ENCODE data around the gene APLP1. TPM values are rescaled to one million over a fixed set of nuclear protein-coding genes. Genes with fewer than 3 reads are reported as not detected.

APLP1 gene
- total and polyA plus RNA-seq, 12 donors: 2.7 to 63.5 (median 24.9) TPM

GRCh38 chr19:35919306-35919705 is 50.9 kb downstream of the APLP1 start:
- 90 to 92% methylated on average over 11 of the region's 11 CpGs for WGBS, 2 donors
- no peak overlapping the region for H3K27ac ChIP-seq
- H3K9me3 ChIP-seq: no peaks in the 10 kb centered on the region
- no peak for DNase-seq
- H3K27me3 ChIP-seq: peaks cover 0 to 15% (median 0%) of the 10 kb centered on the region in 7 donors
- H3K4me3 ChIP-seq: no peak overlapping the region
- no peaks in the 10 kb centered on the region for H3K36me3 ChIP-seq
- intact Hi-C loops (cut with DNase I): no loop called here
- ATAC-seq: no peak
- H3K4me1 ChIP-seq: peaks cover 0 to 11% (median 0%) of the 10 kb centered on the region in 9 donors
- TF ChIP-seq, protein P1, sequence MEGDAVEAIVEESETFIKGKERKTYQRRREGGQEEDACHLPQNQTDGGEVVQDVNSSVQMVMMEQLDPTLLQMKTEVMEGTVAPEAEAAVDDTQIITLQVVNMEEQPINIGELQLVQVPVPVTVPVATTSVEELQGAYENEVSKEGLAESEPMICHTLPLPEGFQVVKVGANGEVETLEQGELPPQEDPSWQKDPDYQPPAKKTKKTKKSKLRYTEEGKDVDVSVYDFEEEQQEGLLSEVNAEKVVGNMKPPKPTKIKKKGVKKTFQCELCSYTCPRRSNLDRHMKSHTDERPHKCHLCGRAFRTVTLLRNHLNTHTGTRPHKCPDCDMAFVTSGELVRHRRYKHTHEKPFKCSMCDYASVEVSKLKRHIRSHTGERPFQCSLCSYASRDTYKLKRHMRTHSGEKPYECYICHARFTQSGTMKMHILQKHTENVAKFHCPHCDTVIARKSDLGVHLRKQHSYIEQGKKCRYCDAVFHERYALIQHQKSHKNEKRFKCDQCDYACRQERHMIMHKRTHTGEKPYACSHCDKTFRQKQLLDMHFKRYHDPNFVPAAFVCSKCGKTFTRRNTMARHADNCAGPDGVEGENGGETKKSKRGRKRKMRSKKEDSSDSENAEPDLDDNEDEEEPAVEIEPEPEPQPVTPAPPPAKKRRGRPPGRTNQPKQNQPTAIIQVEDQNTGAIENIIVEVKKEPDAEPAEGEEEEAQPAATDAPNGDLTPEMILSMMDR (IDR thresholded peaks at IDR 0.05): no peak

DNA sequence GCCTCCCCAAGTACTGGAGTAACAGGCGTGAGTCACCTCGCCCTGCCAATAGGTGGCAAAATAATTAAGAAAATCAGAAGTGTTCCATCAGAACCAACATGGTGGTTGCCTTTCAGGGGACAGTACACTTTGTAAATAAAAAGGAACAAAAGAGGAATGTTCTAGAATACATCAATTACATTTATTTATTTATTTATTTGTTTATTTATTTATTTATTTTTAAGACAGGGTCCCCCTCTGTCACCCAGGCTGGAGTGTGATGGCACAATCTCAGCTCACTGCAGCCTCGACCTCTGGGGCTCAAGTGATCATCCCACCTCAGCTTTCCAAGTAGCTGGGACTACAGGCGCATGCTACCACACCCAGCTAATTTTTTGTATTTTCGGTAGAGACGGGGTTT is 52.6 kb downstream of the APLP1 start:
- intact Hi-C loops (cut with DNase I): no loop called here
- DNase-seq (no peak), ATAC-seq (no peak)
- peaks cover 0 to 21% (median 5%) of the 10 kb centered on the region in 7 donors for H3K27me3 ChIP-seq
- no peak overlapping the region for H3K27ac ChIP-seq
- H3K9me3 ChIP-seq: peaks cover 0 to 13% (median 0%) of the 10 kb centered on the region in 11 donors
- H3K36me3 ChIP-seq: no peaks in the 10 kb centered on the region
- no peaks in the 10 kb centered on the region for H3K4me1 ChIP-seq
- WGBS, 2 donors: 82 to 88% methylated on average over 6 of the region's 6 CpGs
- TF ChIP-seq, protein P1 (IDR thresholded peaks at IDR 0.05): no peak
- H3K4me3 ChIP-seq: no peak overlapping the region

DNA sequence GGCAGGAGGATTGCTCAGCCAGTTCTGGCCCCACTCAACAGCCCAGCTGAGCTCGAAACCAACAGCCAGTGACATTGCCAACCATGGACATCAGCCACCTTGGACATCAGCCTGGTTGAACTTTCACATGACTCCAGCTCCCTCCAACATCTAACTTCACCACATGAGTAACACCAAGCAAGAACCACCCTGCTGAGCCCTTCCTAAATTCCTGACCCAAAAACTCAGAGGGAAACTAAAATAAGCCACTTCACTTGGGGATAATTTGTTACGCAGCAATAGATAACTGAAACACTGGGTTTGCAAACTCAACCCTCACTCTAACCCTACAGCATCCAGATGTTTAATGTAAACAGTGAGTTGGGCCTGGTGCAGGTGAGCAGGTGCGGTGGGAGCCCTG is 57.1 kb downstream of the APLP1 start:
- TF ChIP-seq, protein P1 (IDR thresholded peaks at IDR 0.05): no peak
- Histone ChIP-seq H3K4me3 (no peak overlapping the region), H3K36me3 (no peaks in the 10 kb centered on the region), H3K27ac (no peak overlapping the region), H3K4me1 (peaks cover 0 to 20% (median 0%) of the 10 kb centered on the region in 9 donors), H3K9me3 (peaks cover 0 to 14% (median 0%) of the 10 kb centered on the region in 11 donors), H3K27me3 (peaks cover 0 to 18% (median 0%) of the 10 kb centered on the region in 7 donors)
- ATAC-seq (no peak), DNase-seq (no peak)
- WGBS, 2 donors: 83 to 88% methylated on average over 3 of the region's 3 CpGs
- intact Hi-C loops (cut with DNase I): no loop called here

DNA sequence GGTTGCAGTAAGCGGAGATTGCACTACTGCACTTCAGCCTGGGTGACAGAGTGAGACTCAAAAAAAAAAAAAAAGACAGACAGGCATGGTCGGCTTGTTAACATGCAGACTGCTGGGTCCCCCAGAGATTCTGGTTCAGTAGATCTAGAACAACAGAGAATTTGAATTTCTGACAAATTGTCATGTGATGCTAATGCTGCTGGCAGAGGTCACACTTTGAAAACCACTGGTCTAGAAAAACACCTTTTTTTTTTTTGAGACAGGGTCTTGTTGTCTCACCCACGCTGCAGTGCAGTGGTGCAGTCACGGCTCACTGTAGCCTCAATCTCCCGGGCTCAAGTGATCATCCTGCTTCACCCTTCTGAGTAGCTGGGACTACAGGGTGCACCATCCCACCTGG is 60.1 kb downstream of the APLP1 start:
- Histone ChIP-seq H3K27ac (peak overlapping the region in 1 of 10 donors; percentile 88), H3K4me1 (peaks cover 0 to 33% (median 4%) of the 10 kb centered on the region in 9 donors), H3K4me3 (no peak overlapping the region), H3K36me3 (no peaks in the 10 kb centered on the region), H3K27me3 (peaks cover 0 to 18% (median 0%) of the 10 kb centered on the region in 7 donors), H3K9me3 (peaks cover 0 to 14% (median 0%) of the 10 kb centered on the region in 11 donors)
- TF ChIP-seq, protein P1 (IDR thresholded peaks at IDR 0.05): no peak
- WGBS, 2 donors: 81 to 83% methylated on average over 5 of the region's 5 CpGs
- DNase-seq (no peak), ATAC-seq (no peak)
- intact Hi-C loops (cut with DNase I): no loop called here

Other genes starting within 250 kb of the APLP1 start
- 10 to 100 TPM; 43.5 to 57.8 (median 53.2) TPM for gene RBM42, start 239.5 kb upstream of the APLP1 start, total RNA-seq
- 10 to 100 TPM; 76.3 to 93.1 TPM for gene RBM42, start 239.5 kb upstream of the APLP1 start, polyA plus RNA-seq
- gene ETV2, start 226.8 kb upstream of the APLP1 start, total RNA-seq: under 1 TPM in 4 of 10 donors, not detected in 6; 0.26 to 0.55 (median 0.28) TPM
- gene ETV2, start 226.8 kb upstream of the APLP1 start, polyA plus RNA-seq: 1 to 10 TPM in 1 of 2 donors, under 1 TPM in 1; 0.59 to 1.5 TPM
- gene COX6B1, start 220.3 kb upstream of the APLP1 start, total RNA-seq: 1,000 to 10,000 TPM; 1,085 to 1,585 (median 1,381) TPM
- gene COX6B1, start 220.3 kb upstream of the APLP1 start, polyA plus RNA-seq: 1,000 to 10,000 TPM; 2,189 to 5,346 TPM
- under 1 TPM in 1 of 10 donors, not detected in 9; 0.38 TPM for gene UPK1A, start 202.1 kb upstream of the APLP1 start, total RNA-seq
- under 1 TPM in 1 of 2 donors, not detected in 1; 0.03 TPM for gene UPK1A, start 202.1 kb upstream of the APLP1 start, polyA plus RNA-seq
- under 1 TPM in 1 of 10 donors, not detected in 9; 0.12 TPM for gene ZBTB32, start 164.0 kb upstream of the APLP1 start, total RNA-seq
- gene ZBTB32, start 164.0 kb upstream of the APLP1 start, polyA plus RNA-seq: under 1 TPM in 1 of 2 donors, not detected in 1; 0.03 TPM
- 10 to 100 TPM; 10.8 to 19.2 (median 14.6) TPM for gene KMT2B, start 150.6 kb upstream of the APLP1 start, total RNA-seq
- 10 to 100 TPM; 15.0 to 28.7 TPM for gene KMT2B, start 150.6 kb upstream of the APLP1 start, polyA plus RNA-seq
- 10 to 100 TPM in 1 of 10 donors, 1 to 10 TPM in 9; 1.1 to 17.1 (median 2.3) TPM for gene IGFLR1, start 126.1 kb upstream of the APLP1 start, total RNA-seq
- 10 to 100 TPM in 1 of 2 donors, 1 to 10 TPM in 1; 6.6 to 13.3 TPM for gene IGFLR1, start 126.1 kb upstream of the APLP1 start, polyA plus RNA-seq
- 10 to 100 TPM; 17.4 to 35.1 (median 20.3) TPM for gene U2AF1L4, start 123.2 kb upstream of the APLP1 start, total RNA-seq
- gene U2AF1L4, start 123.2 kb upstream of the APLP1 start, polyA plus RNA-seq: 10 to 100 TPM; 11.5 to 57.7 TPM
- 10 to 100 TPM; 34.8 to 70.7 (median 44.9) TPM for gene PSENEN, start 122.9 kb upstream of the APLP1 start, total RNA-seq
- gene PSENEN, start 122.9 kb upstream of the APLP1 start, polyA plus RNA-seq: 100 to 1,000 TPM in 1 of 2 donors, 10 to 100 TPM in 1; 69.3 to 149 TPM
- 1 to 10 TPM; 4.0 to 9.3 (median 4.8) TPM for gene LIN37, start 120.0 kb upstream of the APLP1 start, total RNA-seq
- 10 to 100 TPM; 25.2 to 29.4 TPM for gene LIN37, start 120.0 kb upstream of the APLP1 start, polyA plus RNA-seq
- 1,000 to 10,000 TPM in 5 of 10 donors, 100 to 1,000 TPM in 5; 448 to 1,269 (median 1,031) TPM for gene HSPB6, start 111.5 kb upstream of the APLP1 start, total RNA-seq
- gene HSPB6, start 111.5 kb upstream of the APLP1 start, polyA plus RNA-seq: 100 to 1,000 TPM; 387 to 822 TPM
- 10 to 100 TPM in 5 of 10 donors, 1 to 10 TPM in 5; 7.0 to 14.7 (median 9.7) TPM for gene PROSER3, start 110.4 kb upstream of the APLP1 start, total RNA-seq
- 1 to 10 TPM; 5.5 to 9.7 TPM for gene PROSER3, start 110.4 kb upstream of the APLP1 start, polyA plus RNA-seq
- 1 to 10 TPM; 1.3 to 9.5 (median 5.6) TPM for gene ARHGAP33, start 93.0 kb upstream of the APLP1 start, total RNA-seq
- 10 to 100 TPM in 1 of 2 donors, 1 to 10 TPM in 1; 2.2 to 10.1 TPM for gene ARHGAP33, start 93.0 kb upstream of the APLP1 start, polyA plus RNA-seq
- not detected for gene PRODH2, start 55.7 kb upstream of the APLP1 start, total RNA-seq
- not detected for gene PRODH2, start 55.7 kb upstream of the APLP1 start, polyA plus RNA-seq
- gene NPHS1, start 16.1 kb upstream of the APLP1 start, total RNA-seq: under 1 TPM in 2 of 10 donors, not detected in 8; 0.07 to 0.12 TPM
- gene NPHS1, start 16.1 kb upstream of the APLP1 start, polyA plus RNA-seq: not detected
- gene KIRREL2, start 11.7 kb upstream of the APLP1 start, total RNA-seq: under 1 TPM in 2 of 10 donors, not detected in 8; 0.12 to 0.35 TPM
- gene KIRREL2, start 11.7 kb upstream of the APLP1 start, polyA plus RNA-seq: not detected
- gene NFKBID, start 32.0 kb downstream of the APLP1 start, total RNA-seq: 1 to 10 TPM in 9 of 10 donors, under 1 TPM in 1; 0.66 to 7.8 (median 3.7) TPM
- gene NFKBID, start 32.0 kb downstream of the APLP1 start, polyA plus RNA-seq: 1 to 10 TPM; 2.3 to 4.8 TPM
- gene HCST, start 34.0 kb downstream of the APLP1 start, total RNA-seq: 10 to 100 TPM in 1 of 10 donors, 1 to 10 TPM in 9; 1.7 to 22.8 (median 4.5) TPM
- 10 to 100 TPM; 10.6 to 17.6 TPM for gene HCST, start 34.0 kb downstream of the APLP1 start, polyA plus RNA-seq
- 100 to 1,000 TPM in 1 of 10 donors, 10 to 100 TPM in 6, 1 to 10 TPM in 3; 8.4 to 122 (median 18.2) TPM for gene TYROBP, start 39.7 kb downstream of the APLP1 start, total RNA-seq
- gene TYROBP, start 39.7 kb downstream of the APLP1 start, polyA plus RNA-seq: 10 to 100 TPM; 23.9 to 60.9 TPM
- 1 to 10 TPM; 3.4 to 9.6 (median 5.8) TPM for gene LRFN3, start 67.8 kb downstream of the APLP1 start, total RNA-seq
- 1 to 10 TPM; 3.7 to 8.2 TPM for gene LRFN3, start 67.8 kb downstream of the APLP1 start, polyA plus RNA-seq
- 10 to 100 TPM in 5 of 10 donors, 1 to 10 TPM in 5; 7.3 to 13.4 (median 10.2) TPM for gene SDHAF1, start 126.6 kb downstream of the APLP1 start, total RNA-seq
- 10 to 100 TPM in 1 of 2 donors, 1 to 10 TPM in 1; 7.7 to 26.6 TPM for gene SDHAF1, start 126.6 kb downstream of the APLP1 start, polyA plus RNA-seq
- under 1 TPM in 3 of 10 donors, not detected in 7; 0.26 to 0.62 (median 0.42) TPM for gene SYNE4, start 140.2 kb downstream of the APLP1 start, total RNA-seq
- under 1 TPM; 0.29 to 0.37 TPM for gene SYNE4, start 140.2 kb downstream of the APLP1 start, polyA plus RNA-seq
- 10 to 100 TPM in 6 of 10 donors, 1 to 10 TPM in 4; 7.9 to 12.4 (median 10.2) TPM for gene ALKBH6, start 145.6 kb downstream of the APLP1 start, total RNA-seq
- 10 to 100 TPM; 16.2 to 18.9 TPM for gene ALKBH6, start 145.6 kb downstream of the APLP1 start, polyA plus RNA-seq
- gene CLIP3, start 164.3 kb downstream of the APLP1 start, total RNA-seq: 1 to 10 TPM; 1.2 to 7.5 (median 4.7) TPM
- gene CLIP3, start 164.3 kb downstream of the APLP1 start, polyA plus RNA-seq: 1 to 10 TPM; 2.2 to 2.6 TPM
- 1 to 10 TPM; 2.7 to 7.7 (median 3.5) TPM for gene THAP8, start 185.7 kb downstream of the APLP1 start, total RNA-seq
- gene THAP8, start 185.7 kb downstream of the APLP1 start, polyA plus RNA-seq: 1 to 10 TPM; 5.3 to 6.2 TPM
- 10 to 100 TPM in 7 of 10 donors, 1 to 10 TPM in 3; 6.0 to 33.7 (median 12.9) TPM for gene WDR62, start 186.3 kb downstream of the APLP1 start, total RNA-seq
- gene WDR62, start 186.3 kb downstream of the APLP1 start, polyA plus RNA-seq: 10 to 100 TPM in 1 of 2 donors, 1 to 10 TPM in 1; 1.6 to 22.1 TPM
- gene OVOL3, start 242.6 kb downstream of the APLP1 start, total RNA-seq: not detected
- not detected for gene OVOL3, start 242.6 kb downstream of the APLP1 start, polyA plus RNA-seq
- gene POLR2I, start 246.3 kb downstream of the APLP1 start, total RNA-seq: 100 to 1,000 TPM in 6 of 10 donors, 10 to 100 TPM in 4; 83.7 to 139 (median 105) TPM
- gene POLR2I, start 246.3 kb downstream of the APLP1 start, polyA plus RNA-seq: 100 to 1,000 TPM; 153 TPM
- 100 to 1,000 TPM in 4 of 10 donors, 10 to 100 TPM in 6; 73.0 to 134 (median 97.3) TPM for gene TBCB, start 246.9 kb downstream of the APLP1 start, total RNA-seq
- 100 to 1,000 TPM; 142 to 193 TPM for gene TBCB, start 246.9 kb downstream of the APLP1 start, polyA plus RNA-seq